Brain microvascular endothelial cell (primary cell): Measurements from ENCODE around the gene CEP112.

Source experiments
- DNase-seq: peaks from one replicate; pipeline ENCODE4 v3.0.0-alpha.2; 2020
- H3K27ac ChIP-seq: fragments of 250-450 bp; sonication (Bioruptor Pico); 2 replicates; pipeline ENCODE4 v1.5.1; 2020; ENCODE audit warnings: mild to moderate bottlenecking, moderate library complexity
- H3K27me3 ChIP-seq: fragments of 250-450 bp; sonication (Bioruptor Pico); replicated peaks from 2 replicates; pipeline ENCODE4 v1.5.1; 2020; ENCODE audit warnings: mild to moderate bottlenecking
- H3K36me3 ChIP-seq: fragments of 250-450 bp; sonication (Bioruptor Pico); replicated peaks from 2 replicates; pipeline ENCODE4 v1.5.1; 2020; ENCODE audit warnings: mild to moderate bottlenecking
- H3K4me3 ChIP-seq: 2 replicates; pipeline ENCODE4 v1.5.1; 2011; ENCODE audit warnings: low read depth, mild to moderate bottlenecking, control low read depth, low read length, moderate library complexity
- CTCF ChIP-seq: IDR thresholded peaks from 2 replicates; pipeline ENCODE4 v1.5.1; 2011; ENCODE audit warnings: low read depth, mild to moderate bottlenecking, moderate library complexity, low read length, control low read depth, inconsistent platforms; ENCODE audit errors: missing control alignments
- in situ Hi-C: cut with HindIII; loops from 2 replicates; pipeline ENCODE4 v1.10.0; 2017; ENCODE audit warnings: low sequenced_read_pairs, low pct_ligation_motif_present

Gene CEP112

GRCh38 chr17:66191593-66192377, at the start of gene CEP112:
Gene CEP112, minus strand, starts transcription at chr17:66192133.
- in situ Hi-C loops = no loop called here
- Histone ChIP-seq H3K27ac (peak within 1 kb of the TSS; percentile 8), H3K27me3 (no peaks in the 10 kb centered on the region), H3K36me3 (no peaks in the 10 kb centered on the region), H3K4me3 (peak within 1 kb of the TSS; percentile 70)
- peak; percentile 45 for DNase-seq
- no peak for TF ChIP-seq CTCF

GRCh38 chr17:66240630-66241029, 48.7 kb upstream of the CEP112 start:
- Histone ChIP-seq H3K27me3 (no peaks in the 10 kb centered on the region), H3K27ac (no peak overlapping the region), H3K4me3 (no peak overlapping the region), H3K36me3 (no peaks in the 10 kb centered on the region)
- TF ChIP-seq CTCF = no peak
- DNase-seq = no peak
- in situ Hi-C loops = no loop called here

GRCh38 chr17:66240013-66240412, 48.1 kb upstream of the CEP112 start:
- in situ Hi-C loops = no loop called here
- DNase-seq = no peak
- H3K4me3 ChIP-seq = no peak overlapping the region
- no peak for TF ChIP-seq CTCF
- H3K36me3 ChIP-seq = no peaks in the 10 kb centered on the region
- H3K27ac ChIP-seq = no peak overlapping the region
- no peaks in the 10 kb centered on the region for H3K27me3 ChIP-seq

- DNase-seq = no peak
- in situ Hi-C loops = no loop called here
- TF ChIP-seq CTCF = no peak
- no peak overlapping the region for H3K27ac ChIP-seq
- H3K4me3 ChIP-seq = no peak overlapping the region
- H3K36me3 ChIP-seq = no peaks in the 10 kb centered on the region
- H3K27me3 ChIP-seq = no peaks in the 10 kb centered on the region
These were observed 43.6 kb upstream of the CEP112 start for GRCh38 chr17:66235377-66235994.

- no peak for TF ChIP-seq CTCF
- in situ Hi-C loops = no loop called here
- Histone ChIP-seq H3K4me3 (no peak overlapping the region), H3K27me3 (no peaks in the 10 kb centered on the region), H3K27ac (no peak overlapping the region), H3K36me3 (no peaks in the 10 kb centered on the region)
- no peak for DNase-seq
These were observed 42.7 kb upstream of the CEP112 start for GRCh38 chr17:66234611-66235010.
